ENCODE results near the gene DPH5. TPM values are rescaled to one million over a fixed set of nuclear protein-coding genes. Genes with fewer than 3 reads are reported as not detected.
A peak's percentile ranks its signal among the peaks of the same experiment; 100 is the strongest.

DPH5 gene
- total and polyA plus RNA-seq, 2 donors (not counting 3 experiments of a cell fraction or from before 2014, with no cell fraction given), result 37.2 to 43.6 TPM

GRCh38 chr1:101003012-101003650 lies 22.5 kb downstream of the DPH5 start:
- no peak for TF ChIP-seq EZH2 (IDR thresholded peaks at IDR 0.05; ENCODE audit: borderline replicate concordance, low read depth, low read length, severe bottlenecking)
- no peak for TF ChIP-seq MAX (IDR thresholded peaks at IDR 0.05; ENCODE audit: insufficient read depth, insufficient read length)
- no peak for TF ChIP-seq FOS (IDR thresholded peaks at IDR 0.05; ENCODE audit: borderline replicate concordance, insufficient read depth, low read length)
- TF ChIP-seq POLR2A (IDR thresholded peaks at IDR 0.05; ENCODE audit: low read depth, low read length), result no peak
- no peak for TF ChIP-seq JUN (IDR thresholded peaks at IDR 0.05; ENCODE audit: borderline replicate concordance, insufficient read depth, insufficient read length, low read depth)
- no peak for TF ChIP-seq CTCF (IDR thresholded peaks at IDR 0.05; ENCODE audit: extremely low read depth in 1 of 2, insufficient read depth in 1 of 2, low read depth in 1 of 2, low read length in 2 of 2)
- TF ChIP-seq MYC (IDR thresholded peaks at IDR 0.05; ENCODE audit: low read depth, low read length), result no peak
- TF ChIP-seq POLR2AphosphoS5 (IDR thresholded peaks at IDR 0.05; ENCODE audit: insufficient read depth, low read depth, low read length), result no peak
- TF ChIP-seq GATA2 (IDR thresholded peaks at IDR 0.05; ENCODE audit: insufficient read depth, insufficient read length, low read depth, low read length), result no peak
- intact Hi-C loops (cut with micrococcal nuclease) (no loop called here), dilution Hi-C loops (cut with MboI; ENCODE audit: extremely low pct_ligation_motif_present, low sequenced_read_pairs) (no loop called here)
- no peaks in the 10 kb centered on the region for H3K9me1 ChIP-seq (replicated peaks; ENCODE audit: control insufficient read depth, extremely low read depth, insufficient read depth, low read length)
- H3K4me2 ChIP-seq (ENCODE audit: insufficient read depth, low read length), result peak overlapping the region; percentile 17
- no peak overlapping the region for H2AFZ ChIP-seq (ENCODE audit: low read depth, low read length)
- H3K4me1 ChIP-seq (ENCODE audit: control insufficient read depth, extremely low read depth, insufficient read depth, low read length), result peaks cover 38% of the 10 kb centered on the region
- H3K36me3 ChIP-seq (ENCODE audit: control insufficient read depth in 2 of 2, extremely low read depth in 1 of 2, insufficient read depth in 2 of 2, low read length in 2 of 2), result no peaks in the 10 kb centered on the region
- no TSS peak for BruUV-seq (replicated peaks)
- H3K27ac ChIP-seq (ENCODE audit: insufficient read depth, low read depth, low read length), result peak overlapping the region; percentile 43
- ChIA-PET POLR2A (no interaction called here), CTCF (interaction anchor here (0.8 to 1.2 kb wide), 4 partner anchors 9 to 235 kb away, joined by 3 to 4 read pairs (median 3); no protein-coding TSS in a partner anchor)
- FAIRE-seq, result peak; percentile 52
- no peaks in the 10 kb centered on the region for H3K9me3 ChIP-seq (replicated peaks; ENCODE audit: control insufficient read depth, insufficient read depth, low read length)
- no peak overlapping the region for H3K4me3 ChIP-seq (replicated peaks in 1 of 3; ENCODE audit: insufficient read depth in 1 of 3, low read depth in 1 of 3, low read length in 3 of 3)
- no peaks in the 10 kb centered on the region for H4K20me1 ChIP-seq (replicated peaks; ENCODE audit: control insufficient read depth, extremely low read depth, insufficient read depth, low read length)
- peak; percentile 46 for DNase-seq (ENCODE audit: low read depth, low spot score)
- no peaks in the 10 kb centered on the region for H3K79me2 ChIP-seq (ENCODE audit: control insufficient read depth, insufficient read depth, low read length)
- no peaks in the 10 kb centered on the region for H3K27me3 ChIP-seq (ENCODE audit: control insufficient read depth in 2 of 2, insufficient read depth in 2 of 2, low read length in 2 of 2)
- no peak overlapping the region for H3K9ac ChIP-seq (replicated peaks; ENCODE audit: extremely low read depth, insufficient read depth, low read length)

Measured in endothelial cell of umbilical vein (primary cell).